ENCODE results near the gene STOX1. TPM values are rescaled to one million over a fixed set of nuclear protein-coding genes. Genes with fewer than 3 reads are reported as not detected.

The STOX1 gene
- total and polyA plus RNA-seq, 2 of the 8 experiments (the other 6 are each of a cell fraction or from before 2014, with no cell fraction given): 0.92 to 2.6 TPM

GRCh38 chr10:68901105-68901927, 74.0 kb downstream of the STOX1 start, which contains the start of gene DDX50 (continued):
- TF ChIP-seq POLR2A (IDR thresholded peaks at IDR 0.05; ENCODE audit: control extremely low read depth in 1 of 2, low read depth in 2 of 2, low read length in 2 of 2) (peak in 1 of 2 experiments; percentile 93; a peak in 2 of 3 replicates), CEBPB (IDR thresholded peaks at IDR 0.05; ENCODE audit: low read depth, low read length) (no peak), SP2 (IDR thresholded peaks at IDR 0.05; ENCODE audit: low read length) (peak; percentile 68), POLR2AphosphoS5 (IDR thresholded peaks at IDR 0.05; ENCODE audit: low read depth, low read length) (peak; percentile 70), YY1 (IDR thresholded peaks at IDR 0.05; ENCODE audit: low read depth, low read length) (no peak), CHD7 (IDR thresholded peaks at IDR 0.05; ENCODE audit: insufficient replicate concordance, low read length) (no peak), SIN3A (conservative IDR thresholded peaks at IDR 0.05 in 1 of 2, IDR thresholded peaks at IDR 0.05 in 1 of 2; ENCODE audit: low read depth in 1 of 2, low read length in 2 of 2) (peak; percentile 80 to 96; a peak in 1 of 4 replicates), TAF1 (IDR thresholded peaks at IDR 0.05; ENCODE audit: low read depth, low read length) (peak; percentile 86), KDM4A (IDR thresholded peaks at IDR 0.05; ENCODE audit: low read depth, low read length, severe bottlenecking) (peak; percentile 49), RXRA (IDR thresholded peaks at IDR 0.05; ENCODE audit: insufficient read depth, low read depth, low read length) (no peak), CREB1 (IDR thresholded peaks at IDR 0.05) (peak; percentile 92)

Measured in H1 (cell line).